Measurements from ENCODE around the gene SHANK3.

Gene SHANK3

DNA sequence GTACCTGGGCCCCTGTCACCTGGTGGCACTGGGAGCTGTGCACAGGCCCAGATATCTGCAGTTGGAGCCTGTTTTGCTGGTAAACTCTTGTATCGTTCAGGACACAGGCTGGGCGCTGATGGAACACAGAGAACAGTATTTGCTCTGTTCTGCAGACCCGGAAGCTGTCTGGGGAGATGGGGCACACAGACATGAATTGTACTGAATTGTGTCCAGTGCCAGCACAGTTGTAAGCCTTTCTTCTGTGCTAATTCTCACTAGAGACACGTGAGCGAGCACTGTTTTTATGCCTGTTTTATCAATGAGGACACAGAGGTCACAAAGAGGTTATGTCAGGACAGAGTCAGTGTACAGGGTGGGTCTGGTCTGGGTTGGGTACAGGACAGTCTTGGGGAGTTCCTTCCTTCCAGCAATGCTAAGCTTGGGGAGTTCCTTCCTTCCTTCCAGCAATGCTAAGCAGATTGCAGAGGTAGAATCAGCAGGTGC lies 41.0 kb downstream of the SHANK3 start:
- TF ChIP-seq, protein P1, sequence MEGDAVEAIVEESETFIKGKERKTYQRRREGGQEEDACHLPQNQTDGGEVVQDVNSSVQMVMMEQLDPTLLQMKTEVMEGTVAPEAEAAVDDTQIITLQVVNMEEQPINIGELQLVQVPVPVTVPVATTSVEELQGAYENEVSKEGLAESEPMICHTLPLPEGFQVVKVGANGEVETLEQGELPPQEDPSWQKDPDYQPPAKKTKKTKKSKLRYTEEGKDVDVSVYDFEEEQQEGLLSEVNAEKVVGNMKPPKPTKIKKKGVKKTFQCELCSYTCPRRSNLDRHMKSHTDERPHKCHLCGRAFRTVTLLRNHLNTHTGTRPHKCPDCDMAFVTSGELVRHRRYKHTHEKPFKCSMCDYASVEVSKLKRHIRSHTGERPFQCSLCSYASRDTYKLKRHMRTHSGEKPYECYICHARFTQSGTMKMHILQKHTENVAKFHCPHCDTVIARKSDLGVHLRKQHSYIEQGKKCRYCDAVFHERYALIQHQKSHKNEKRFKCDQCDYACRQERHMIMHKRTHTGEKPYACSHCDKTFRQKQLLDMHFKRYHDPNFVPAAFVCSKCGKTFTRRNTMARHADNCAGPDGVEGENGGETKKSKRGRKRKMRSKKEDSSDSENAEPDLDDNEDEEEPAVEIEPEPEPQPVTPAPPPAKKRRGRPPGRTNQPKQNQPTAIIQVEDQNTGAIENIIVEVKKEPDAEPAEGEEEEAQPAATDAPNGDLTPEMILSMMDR (IDR thresholded peaks at IDR 0.05): no peak
- no peaks in the 10 kb centered on the region for H3K36me3 ChIP-seq
- no peak overlapping the region for H3K4me3 ChIP-seq (ENCODE audit: low read depth in 1 of 2, low read length in 1 of 2)
- H3K27me3 ChIP-seq: no peaks in the 10 kb centered on the region
- H3K27ac ChIP-seq: no peak overlapping the region
- no peaks in the 10 kb centered on the region for H3K9me3 ChIP-seq
- no peaks in the 10 kb centered on the region for H3K4me1 ChIP-seq (ENCODE audit: control insufficient read depth in 1 of 2, insufficient read depth in 1 of 2, low read depth in 1 of 2, low read length in 1 of 2)

DNA sequence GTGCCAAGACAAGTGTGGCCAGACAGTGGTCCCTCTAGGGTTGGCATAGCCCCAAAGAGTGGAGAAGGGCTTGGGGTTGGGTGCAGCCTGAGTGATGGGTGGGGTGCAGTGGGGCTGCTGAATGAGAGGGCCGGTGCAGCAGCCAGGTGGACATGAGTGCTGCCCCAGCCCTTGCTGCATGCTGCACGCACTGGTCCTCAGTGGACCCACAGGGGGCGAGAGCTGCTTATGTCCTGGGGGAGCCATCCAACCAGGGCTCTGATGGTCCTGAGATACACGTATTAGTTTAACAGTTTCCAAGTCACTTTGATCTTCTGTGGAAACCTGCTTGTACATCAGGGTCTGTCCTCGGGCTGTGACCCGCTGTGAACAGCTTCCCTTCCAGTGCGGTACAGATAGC lies 41.5 kb downstream of the SHANK3 start:
- H3K4me3 ChIP-seq (ENCODE audit: low read depth in 1 of 2, low read length in 1 of 2): no peak overlapping the region
- TF ChIP-seq, protein P1 (IDR thresholded peaks at IDR 0.05): no peak
- no peaks in the 10 kb centered on the region for H3K27me3 ChIP-seq
- H3K36me3 ChIP-seq: no peaks in the 10 kb centered on the region
- H3K9me3 ChIP-seq: no peaks in the 10 kb centered on the region
- H3K4me1 ChIP-seq (ENCODE audit: control insufficient read depth in 1 of 2, insufficient read depth in 1 of 2, low read depth in 1 of 2, low read length in 1 of 2): no peaks in the 10 kb centered on the region
- no peak overlapping the region for H3K27ac ChIP-seq

DNA sequence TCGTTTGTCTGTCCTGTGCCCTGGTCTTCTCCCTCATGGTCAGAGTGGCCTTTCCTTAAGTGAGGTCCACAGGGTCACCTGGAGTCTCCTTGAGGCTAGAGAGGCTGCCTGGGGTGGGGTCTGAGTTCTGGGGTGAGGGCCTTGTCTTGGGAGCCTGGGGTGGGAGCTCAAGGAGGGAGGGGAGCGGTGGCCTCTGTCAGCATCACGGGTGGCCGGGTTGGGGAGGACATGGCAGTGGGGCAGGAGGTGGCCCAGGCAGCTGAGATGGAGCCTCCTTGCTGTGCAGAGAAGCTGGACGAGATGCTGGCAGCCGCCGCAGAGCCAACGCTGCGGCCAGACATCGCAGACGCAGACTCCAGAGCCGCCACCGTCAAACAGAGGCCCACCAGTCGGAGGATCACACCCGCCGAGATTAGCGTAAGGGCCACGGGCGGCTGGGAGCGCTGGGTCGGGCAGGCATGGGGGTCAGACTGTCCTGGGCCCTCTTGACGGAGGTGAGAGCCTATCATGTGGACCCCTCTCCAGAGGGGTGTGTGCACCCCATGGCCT lies 42.1 kb downstream of the SHANK3 start:
- no peaks in the 10 kb centered on the region for H3K9me3 ChIP-seq
- no peak overlapping the region for H3K27ac ChIP-seq
- H3K4me3 ChIP-seq (ENCODE audit: low read depth in 1 of 2, low read length in 1 of 2): no peak overlapping the region
- no peaks in the 10 kb centered on the region for H3K36me3 ChIP-seq
- no peaks in the 10 kb centered on the region for H3K4me1 ChIP-seq (ENCODE audit: control insufficient read depth in 1 of 2, insufficient read depth in 1 of 2, low read depth in 1 of 2, low read length in 1 of 2)
- TF ChIP-seq, protein P1 (IDR thresholded peaks at IDR 0.05): no peak
- H3K27me3 ChIP-seq: no peaks in the 10 kb centered on the region

DNA sequence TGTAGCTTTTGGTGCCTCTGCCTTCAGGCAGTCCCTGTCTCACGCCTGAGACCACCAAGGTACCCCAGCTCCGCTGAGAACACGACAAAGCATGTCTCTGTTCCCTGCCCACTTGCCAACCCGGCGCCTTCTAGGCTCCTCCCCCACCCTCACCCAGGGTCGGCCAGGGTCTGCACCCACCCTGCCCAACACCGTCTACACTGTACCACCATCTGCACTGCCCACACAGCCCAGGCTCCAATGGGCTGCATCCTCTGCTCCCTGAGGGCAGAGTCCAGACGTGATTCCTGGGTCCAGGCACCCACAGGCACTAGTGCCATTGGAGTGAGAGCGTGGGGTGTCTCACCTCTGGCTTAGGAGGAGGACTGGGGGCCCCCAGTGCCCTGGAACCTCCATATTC lies 42.6 kb downstream of the SHANK3 start:
- Histone ChIP-seq H3K27ac (no peak overlapping the region), H3K4me1 (ENCODE audit: control insufficient read depth in 1 of 2, insufficient read depth in 1 of 2, low read depth in 1 of 2, low read length in 1 of 2) (no peaks in the 10 kb centered on the region), H3K27me3 (no peaks in the 10 kb centered on the region), H3K9me3 (no peaks in the 10 kb centered on the region), H3K4me3 (ENCODE audit: low read depth in 1 of 2, low read length in 1 of 2) (no peak overlapping the region), H3K36me3 (no peaks in the 10 kb centered on the region)
- TF ChIP-seq, protein P1 (IDR thresholded peaks at IDR 0.05): no peak

DNA sequence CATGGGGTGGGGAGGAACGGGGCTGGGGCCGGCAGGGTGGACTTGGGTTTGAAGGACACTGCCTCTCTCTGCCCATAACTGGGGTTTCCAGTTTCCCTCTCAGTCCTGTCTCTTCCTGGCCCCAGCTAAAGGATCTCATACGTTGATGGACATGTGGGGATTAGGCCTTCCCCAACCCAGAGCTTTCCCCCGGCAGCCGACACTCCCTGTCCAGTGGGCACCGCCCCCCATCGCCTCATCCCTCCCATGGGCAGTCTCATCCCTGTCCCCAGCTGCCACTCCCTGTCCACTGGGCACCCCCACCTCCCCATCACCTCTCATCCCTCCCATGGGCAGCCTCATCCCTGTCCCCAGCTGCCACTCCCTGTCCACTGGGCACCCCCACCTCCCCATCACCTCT lies 43.2 kb downstream of the SHANK3 start:
- no peak overlapping the region for H3K27ac ChIP-seq
- no peaks in the 10 kb centered on the region for H3K27me3 ChIP-seq
- TF ChIP-seq, protein P1 (IDR thresholded peaks at IDR 0.05): no peak
- H3K36me3 ChIP-seq: no peaks in the 10 kb centered on the region
- H3K9me3 ChIP-seq: no peaks in the 10 kb centered on the region
- H3K4me1 ChIP-seq (ENCODE audit: control insufficient read depth in 1 of 2, insufficient read depth in 1 of 2, low read depth in 1 of 2, low read length in 1 of 2): no peaks in the 10 kb centered on the region
- no peak overlapping the region for H3K4me3 ChIP-seq (ENCODE audit: low read depth in 1 of 2, low read length in 1 of 2)

Data from neutrophil (primary cell).